Skeletal muscle tissue (tissue), 4 donors: ENCODE data around the gene NXPE1. TPM values are rescaled to one million over a fixed set of nuclear protein-coding genes. Genes with fewer than 3 reads are reported as not detected.
"Not testable (repeated sequence)": the region's sequence is repeated elsewhere in the genome, so short reads cannot be mapped to it uniquely, and the experiment has no call there.

Source experiments
- H3K27ac ChIP-seq: one replicate; pipeline ENCODE4 v1.7.0; 2013; ENCODE audit warnings: mild to moderate bottlenecking, low read depth, low read length, inconsistent platforms
- H3K27me3 ChIP-seq, 3 donors: one replicate each; pipeline ENCODE4 v1.7.0; 2013; ENCODE audit warnings: low read length in 3 of 3; ENCODE audit not compliant: control insufficient read depth in 3 of 3, insufficient read depth in 3 of 3
- H3K36me3 ChIP-seq, 3 donors: one replicate each; pipeline ENCODE4 v1.7.0; 2013; ENCODE audit warnings: low read length in 3 of 3; ENCODE audit not compliant: control insufficient read depth in 3 of 3, insufficient read depth in 3 of 3
- H3K4me1 ChIP-seq, 3 donors: one replicate each; pipeline ENCODE4 v1.7.0; 2013; ENCODE audit warnings: low read length in 3 of 3, mild to moderate bottlenecking in 3 of 3; ENCODE audit not compliant: control insufficient read depth in 3 of 3, insufficient read depth in 3 of 3
- H3K4me3 ChIP-seq, 3 donors: one replicate each; pipeline ENCODE4 v1.7.0; 2013; ENCODE audit warnings: low read length in 3 of 3
- H3K9ac ChIP-seq, 3 donors: one replicate each; pipeline ENCODE4 v1.7.0; 2013; ENCODE audit warnings: low read length in 3 of 3, mild to moderate bottlenecking in 3 of 3, moderate library complexity in 2 of 3, low read depth in 1 of 3
- H3K9me3 ChIP-seq, 3 donors: one replicate each; pipeline ENCODE4 v1.7.0; 2013; ENCODE audit warnings: low read length in 3 of 3; ENCODE audit not compliant: control insufficient read depth in 3 of 3
- total RNA-seq: library from RNA; depleted of rRNA; stranded (reverse); fragments of >200 nt; gene quantifications from one replicate; pipeline ENCODE4 v1.2.3, GENCODE V29; 2014
- donor health status: Osteomylitis.

Gene NXPE1
- total RNA-seq, 1 donor from 2014 or later: not detected

- H3K4me3 ChIP-seq, H3K4me1 ChIP-seq, H3K9ac ChIP-seq, H3K27ac ChIP-seq, H3K36me3 ChIP-seq, H3K27me3 ChIP-seq, H3K9me3 ChIP-seq: not testable (repeated sequence)
Observed at GRCh38 chr11:114603151-114603550, 43.5 kb upstream of the NXPE1 start.

GRCh38 chr11:114598461-114598860 is 38.8 kb upstream of the NXPE1 start:
- Histone ChIP-seq H3K4me1 (no peaks in the 10 kb centered on the region), H3K9ac (no peak overlapping the region), H3K36me3 (no peaks in the 10 kb centered on the region), H3K4me3 (no peak overlapping the region), H3K27ac (no peak overlapping the region), H3K9me3 (no peaks in the 10 kb centered on the region), H3K27me3 (no peaks in the 10 kb centered on the region)

GRCh38 chr11:114596175-114596919 is 36.7 kb upstream of the NXPE1 start:
- Histone ChIP-seq H3K4me3 (no peak overlapping the region), H3K4me1 (no peaks in the 10 kb centered on the region), H3K36me3 (no peaks in the 10 kb centered on the region), H3K27ac (no peak overlapping the region), H3K9ac (no peak overlapping the region), H3K9me3 (no peaks in the 10 kb centered on the region), H3K27me3 (no peaks in the 10 kb centered on the region)

GRCh38 chr11:114595571-114595970 is 35.9 kb upstream of the NXPE1 start, which contains the start of gene NXPE4:
TSS of gene NXPE4 (minus strand) at chr11:114595786. CDS start at chr11:114594759, 1,027 bp downstream.
- H3K27ac ChIP-seq: no peak within 1 kb of the TSS
- H3K9me3 ChIP-seq: no peaks in the 10 kb centered on the region
- H3K27me3 ChIP-seq: no peaks in the 10 kb centered on the region
- no peaks in the 10 kb centered on the region for H3K36me3 ChIP-seq
- H3K4me1 ChIP-seq: no peaks in the 10 kb centered on the region
- H3K9ac ChIP-seq: no peak within 1 kb of the TSS
- no peak within 1 kb of the TSS for H3K4me3 ChIP-seq

- Histone ChIP-seq H3K9me3 (no peaks in the 10 kb centered on the region), H3K27ac (no peak overlapping the region)
Observed at GRCh38 chr11:114594703-114595102, 35.0 kb upstream of the NXPE1 start.

GRCh38 chr11:114587398-114587953 is 27.8 kb upstream of the NXPE1 start:
- no peaks in the 10 kb centered on the region for H3K27me3 ChIP-seq
- no peaks in the 10 kb centered on the region for H3K36me3 ChIP-seq
- H3K4me3 ChIP-seq: no peak overlapping the region
- H3K9ac ChIP-seq: no peak overlapping the region
- no peaks in the 10 kb centered on the region for H3K4me1 ChIP-seq
- H3K27ac ChIP-seq: no peak overlapping the region
- peaks cover 0 to 13% (median 13%) of the 10 kb centered on the region in 3 donors for H3K9me3 ChIP-seq

More at GRCh38 chr11:114594703-114595102, 35.0 kb upstream of the NXPE1 start:
- no peaks in the 10 kb centered on the region for H3K27me3 ChIP-seq
- H3K9ac ChIP-seq: no peak overlapping the region
- no peak overlapping the region for H3K4me3 ChIP-seq
- H3K36me3 ChIP-seq: no peaks in the 10 kb centered on the region
- no peaks in the 10 kb centered on the region for H3K4me1 ChIP-seq

GRCh38 chr11:114586797-114587196 is 27.1 kb upstream of the NXPE1 start:
- no peak overlapping the region for H3K9ac ChIP-seq
- no peaks in the 10 kb centered on the region for H3K27me3 ChIP-seq
- H3K4me3 ChIP-seq: no peak overlapping the region
- H3K36me3 ChIP-seq: no peaks in the 10 kb centered on the region
- H3K27ac ChIP-seq: no peak overlapping the region
- peaks cover 0 to 13% (median 13%) of the 10 kb centered on the region in 3 donors for H3K9me3 ChIP-seq
- no peaks in the 10 kb centered on the region for H3K4me1 ChIP-seq

GRCh38 chr11:114571712-114572111 is 12.0 kb upstream of the NXPE1 start:
- H3K36me3 ChIP-seq: no peaks in the 10 kb centered on the region
- H3K27ac ChIP-seq: no peak overlapping the region
- H3K9me3 ChIP-seq: no peaks in the 10 kb centered on the region
- H3K9ac ChIP-seq: no peak overlapping the region
- H3K27me3 ChIP-seq: no peaks in the 10 kb centered on the region
- no peak overlapping the region for H3K4me3 ChIP-seq
- no peaks in the 10 kb centered on the region for H3K4me1 ChIP-seq

- Histone ChIP-seq H3K9ac (no peak overlapping the region), H3K4me1 (no peaks in the 10 kb centered on the region), H3K36me3 (no peaks in the 10 kb centered on the region), H3K9me3 (no peaks in the 10 kb centered on the region), H3K27me3 (no peaks in the 10 kb centered on the region), H3K27ac (no peak overlapping the region), H3K4me3 (no peak overlapping the region)
Observed at GRCh38 chr11:114569801-114570200, 10.1 kb upstream of the NXPE1 start.

GRCh38 chr11:114566276-114566675 is 6.6 kb upstream of the NXPE1 start:
- no peaks in the 10 kb centered on the region for H3K36me3 ChIP-seq
- no peak overlapping the region for H3K9ac ChIP-seq
- H3K4me1 ChIP-seq: no peaks in the 10 kb centered on the region
- H3K27ac ChIP-seq: no peak overlapping the region
- no peaks in the 10 kb centered on the region for H3K9me3 ChIP-seq
- H3K27me3 ChIP-seq: no peaks in the 10 kb centered on the region
- H3K4me3 ChIP-seq: no peak overlapping the region
